ENCODE measurements around the gene SEPTIN14.
"Not testable (repeated sequence)": the region's sequence is repeated elsewhere in the genome, so short reads cannot be mapped to it uniquely, and the experiment has no call there.

The SEPTIN14 gene

DNA sequence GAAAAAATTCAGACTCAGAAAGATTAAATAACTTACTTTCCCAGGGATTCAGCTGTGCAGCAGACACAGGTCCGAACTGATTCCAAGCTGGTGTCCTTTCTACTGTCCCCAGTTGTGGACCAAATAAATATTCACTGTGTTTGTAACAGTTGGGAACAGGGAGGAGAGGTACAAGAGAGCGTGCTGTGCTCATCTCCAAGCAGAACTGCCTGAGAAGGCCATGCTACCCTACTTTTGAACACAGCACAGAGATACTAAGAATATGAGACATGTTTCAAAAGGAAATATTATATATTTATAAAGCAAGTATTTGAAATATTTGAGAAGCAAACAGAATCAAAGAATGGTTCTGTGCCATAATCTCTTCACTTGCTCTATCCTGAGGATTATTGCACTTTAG, at the start of gene SEPTIN14:
Gene SEPTIN14 (minus strand): TSS at position 101 of the 400 bp plus-strand sequence. CDS start 756 bp downstream, outside the sequence.
- DNase-seq: not testable (repeated sequence)

DNA sequence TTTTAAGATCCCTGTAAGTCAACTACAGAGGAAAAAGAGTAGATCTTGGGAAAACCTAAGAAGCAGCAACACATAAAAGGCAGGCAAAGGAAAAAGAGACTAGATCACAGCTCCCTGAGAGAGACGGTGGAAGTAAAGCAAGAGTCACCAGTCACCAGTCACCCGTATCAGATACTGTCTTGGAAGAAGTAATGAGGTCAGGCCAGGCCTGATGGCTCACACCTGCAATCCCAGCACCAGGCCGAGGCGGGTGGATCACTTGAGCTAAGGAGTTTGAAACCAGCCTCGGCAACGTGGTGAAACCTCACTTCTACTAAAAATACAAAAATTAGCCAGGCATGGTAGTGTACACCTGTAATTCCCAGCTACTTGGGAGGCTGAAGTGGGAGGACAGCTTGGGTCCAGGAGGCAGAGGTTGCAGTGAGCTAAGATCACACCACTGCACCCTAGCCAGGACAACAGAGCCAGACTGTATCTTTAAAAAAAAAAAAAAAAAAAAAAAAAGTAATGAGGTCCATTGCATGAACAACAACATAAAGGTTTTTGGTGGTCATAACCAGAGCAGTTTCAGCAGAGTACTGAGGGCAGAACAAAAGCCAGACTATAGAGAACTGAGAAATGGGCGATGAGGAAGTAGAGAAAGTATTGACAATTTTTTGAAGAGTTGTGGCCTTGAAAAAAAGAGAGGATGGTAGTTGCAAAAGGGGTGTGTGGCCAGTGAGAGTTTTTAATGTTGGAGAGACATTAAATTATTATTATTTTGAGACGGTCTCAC, 41.6 kb upstream of the SEPTIN14 start:
- DNase-seq: no peak

DNA sequence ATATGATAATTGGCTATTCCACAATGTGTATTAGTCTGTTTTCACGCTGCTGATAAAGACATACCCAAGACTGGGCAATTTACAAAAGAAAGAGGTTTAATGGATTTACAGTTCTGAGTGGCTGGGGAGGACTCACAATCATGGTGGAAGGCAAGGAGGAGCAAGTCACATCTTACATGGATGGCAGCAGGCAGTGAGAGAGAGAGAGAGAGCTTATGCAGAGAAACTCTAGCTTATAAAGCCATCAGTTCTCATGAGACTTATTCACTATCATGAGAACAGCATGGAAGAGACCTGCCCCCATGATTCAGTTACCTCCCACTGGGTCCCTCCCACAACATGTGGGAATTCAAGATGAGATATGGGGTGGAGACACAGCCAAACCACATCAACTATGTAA, 38.5 kb upstream of the SEPTIN14 start:
- DNase-seq: not testable (repeated sequence)

DNA sequence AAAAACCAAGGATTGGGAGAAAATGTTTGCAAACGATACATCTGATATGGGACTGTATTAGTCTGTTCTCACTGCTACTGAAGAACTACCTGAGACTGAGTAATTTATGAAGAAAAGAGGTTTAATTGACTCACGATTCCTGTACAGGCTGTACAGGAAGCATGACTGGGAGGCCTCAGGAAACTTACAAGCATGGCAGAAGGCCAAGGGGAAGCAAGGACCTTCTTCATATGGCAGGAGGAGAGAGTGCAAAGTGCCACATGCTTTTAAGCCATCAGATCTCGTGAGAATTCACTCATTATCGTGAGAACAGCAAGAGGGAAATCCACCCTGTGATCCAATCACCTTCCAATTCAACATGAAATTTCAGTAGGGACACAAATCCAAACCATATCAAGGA, 35.7 kb upstream of the SEPTIN14 start:
- no peak for DNase-seq

DNA sequence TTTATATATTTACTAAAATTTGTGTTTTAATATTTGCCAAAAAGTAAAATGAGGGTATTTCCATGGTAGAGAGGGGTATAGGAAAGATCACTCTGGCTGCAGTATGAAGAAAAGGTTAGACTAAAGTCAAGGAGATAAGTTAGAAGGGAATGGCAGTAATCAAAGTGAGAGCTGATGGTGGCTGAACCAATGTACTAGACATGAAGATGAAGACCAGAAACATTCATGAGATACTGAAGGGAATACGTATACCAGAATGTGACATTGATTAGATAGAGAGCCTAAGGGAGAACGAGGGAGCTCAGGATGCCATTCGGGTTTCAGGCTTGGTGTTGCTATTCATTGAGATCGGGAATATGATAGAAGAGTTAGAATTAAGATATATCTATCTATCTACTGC, 32.5 kb upstream of the SEPTIN14 start:
- DNase-seq: no peak

DNA sequence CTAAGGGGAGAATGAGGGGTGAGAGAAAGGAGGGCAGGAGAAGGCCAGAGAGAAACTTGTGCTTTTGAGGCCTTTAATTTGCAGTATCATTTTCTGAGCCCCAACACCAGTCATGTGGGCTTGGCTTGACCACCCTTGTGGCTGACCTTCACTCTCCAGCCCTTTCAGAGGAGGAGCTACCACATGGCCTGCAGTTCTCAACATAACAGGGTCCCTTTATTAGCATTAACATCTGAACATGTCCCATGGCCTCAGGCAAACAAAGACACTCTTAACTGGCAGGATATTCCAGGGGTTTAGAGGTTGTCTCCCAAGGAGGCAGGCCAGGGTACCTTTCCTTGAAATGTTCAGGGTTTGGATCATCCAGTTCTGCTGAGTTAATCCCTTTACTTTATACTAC, 31.4 kb upstream of the SEPTIN14 start:
- no peak for DNase-seq

DNA sequence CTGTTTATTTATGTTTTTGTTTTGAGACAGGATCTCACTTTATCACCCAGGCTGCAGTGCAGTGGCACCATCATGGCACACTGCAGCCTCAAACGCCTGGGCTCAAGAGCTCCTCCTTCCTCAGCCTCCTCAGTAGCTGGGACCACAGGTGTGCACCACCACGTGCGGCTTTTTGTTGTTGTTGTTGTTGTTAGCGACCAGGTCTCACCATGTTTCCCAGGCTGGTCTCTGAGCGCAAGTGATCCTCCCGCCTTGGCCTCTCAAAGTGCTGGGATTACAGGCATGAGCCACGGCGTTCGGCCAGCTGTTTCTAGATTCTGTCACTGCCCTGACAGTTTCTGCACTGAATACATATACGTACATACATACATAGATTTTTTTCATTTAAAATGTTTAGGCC, 25.8 kb upstream of the SEPTIN14 start:
- DNase-seq: not testable (repeated sequence)

DNA sequence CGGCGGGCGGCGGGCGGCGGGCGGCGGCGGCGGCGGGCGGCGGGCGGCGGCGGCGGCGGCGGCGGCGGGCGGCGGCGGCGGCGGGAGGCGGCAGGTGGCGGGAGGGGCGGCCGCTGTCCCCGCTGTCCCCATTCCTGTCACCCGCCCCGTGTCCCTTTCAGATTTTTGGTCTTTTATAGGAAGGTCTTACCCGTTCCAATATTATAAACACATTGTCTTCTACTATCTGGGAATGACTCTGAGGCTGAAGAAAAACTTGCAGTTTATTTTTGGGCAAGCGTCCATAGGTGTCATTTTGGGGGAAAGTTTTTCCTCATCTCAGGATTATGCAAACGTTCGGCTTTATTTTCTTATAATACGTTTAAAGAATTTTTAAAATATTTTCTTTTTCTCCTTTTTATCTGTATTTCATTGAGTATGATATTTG, 25.3 kb upstream of the SEPTIN14 start:
- no peak for DNase-seq

DNA sequence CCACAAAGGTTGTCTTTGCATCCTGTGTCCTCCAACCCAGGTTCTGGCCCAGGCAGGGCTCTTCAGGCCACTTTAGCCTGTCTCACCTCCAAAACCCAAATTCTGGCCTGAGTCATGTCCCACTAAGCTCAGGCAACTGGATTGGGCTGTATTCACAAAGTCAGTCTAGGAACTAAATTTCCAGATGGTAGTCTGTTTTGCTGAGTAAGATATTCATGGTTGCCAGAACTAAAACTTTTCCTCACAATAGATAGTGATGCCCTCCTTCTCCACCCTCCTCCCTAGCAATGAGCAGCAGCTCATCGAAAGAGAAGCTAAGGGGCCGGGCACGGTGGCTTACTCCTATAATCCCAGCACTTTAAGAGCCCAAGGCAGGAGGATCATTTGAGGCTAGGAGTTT, 21.8 kb upstream of the SEPTIN14 start:
- no peak for DNase-seq

DNA sequence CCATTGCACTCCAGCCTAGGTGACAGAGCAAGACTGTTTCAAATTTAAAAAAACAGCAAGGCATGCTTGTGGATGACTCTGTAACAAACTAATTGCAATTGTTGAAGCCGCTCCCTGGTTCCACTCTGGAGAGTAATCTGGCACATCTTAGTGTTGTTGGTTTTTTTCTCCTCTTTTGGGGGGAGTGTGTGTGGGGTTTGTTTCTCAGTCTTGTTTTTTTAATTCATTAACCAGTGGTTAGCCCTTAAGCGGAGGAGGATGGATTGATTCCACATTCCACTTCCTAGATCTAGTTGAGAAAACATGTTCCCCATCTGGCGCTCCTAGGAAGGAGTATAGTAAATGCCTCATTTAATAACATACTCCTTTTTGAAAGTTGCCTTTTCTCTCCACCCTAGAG, 16.1 kb upstream of the SEPTIN14 start:
- DNase-seq: no peak

DNA sequence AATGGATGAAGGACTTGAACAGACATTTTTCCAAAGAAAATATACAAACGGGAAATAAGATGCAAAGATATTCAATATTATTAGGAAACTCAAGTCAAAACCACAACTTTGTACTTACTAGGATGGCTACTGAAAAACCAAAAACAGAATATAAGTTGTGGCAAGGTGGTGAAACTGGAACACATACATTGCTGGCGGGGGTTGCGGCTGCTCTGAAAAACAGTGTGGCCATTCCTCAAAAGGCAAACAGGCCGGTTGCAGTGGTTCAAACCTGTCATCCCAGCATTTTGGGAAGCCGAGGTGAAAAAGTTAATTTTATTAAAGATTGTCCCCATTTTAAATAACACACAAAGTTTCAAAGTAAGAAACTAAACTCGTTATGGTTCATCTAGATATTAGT, 14.8 kb upstream of the SEPTIN14 start:
- no peak for DNase-seq

DNA sequence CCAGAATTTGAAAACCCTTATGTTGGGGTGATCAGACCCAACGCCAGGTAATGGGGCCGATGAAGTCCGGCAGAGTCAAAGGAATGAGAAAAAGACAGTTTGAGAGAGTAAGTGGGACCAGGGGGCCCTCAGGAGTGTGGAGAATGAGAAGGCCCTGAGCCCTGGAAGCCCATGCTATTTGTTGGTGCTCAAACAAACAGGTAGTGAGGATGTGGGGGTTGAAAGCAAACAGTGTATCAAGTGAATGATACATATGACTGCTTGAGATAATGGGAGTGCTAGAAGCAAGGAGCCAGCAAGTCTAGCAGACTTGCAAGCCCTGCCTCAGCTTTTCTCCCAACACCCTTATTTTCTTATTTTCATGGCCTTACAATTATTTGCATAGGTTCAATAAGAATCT, 11.2 kb upstream of the SEPTIN14 start:
- DNase-seq: no peak

DNA sequence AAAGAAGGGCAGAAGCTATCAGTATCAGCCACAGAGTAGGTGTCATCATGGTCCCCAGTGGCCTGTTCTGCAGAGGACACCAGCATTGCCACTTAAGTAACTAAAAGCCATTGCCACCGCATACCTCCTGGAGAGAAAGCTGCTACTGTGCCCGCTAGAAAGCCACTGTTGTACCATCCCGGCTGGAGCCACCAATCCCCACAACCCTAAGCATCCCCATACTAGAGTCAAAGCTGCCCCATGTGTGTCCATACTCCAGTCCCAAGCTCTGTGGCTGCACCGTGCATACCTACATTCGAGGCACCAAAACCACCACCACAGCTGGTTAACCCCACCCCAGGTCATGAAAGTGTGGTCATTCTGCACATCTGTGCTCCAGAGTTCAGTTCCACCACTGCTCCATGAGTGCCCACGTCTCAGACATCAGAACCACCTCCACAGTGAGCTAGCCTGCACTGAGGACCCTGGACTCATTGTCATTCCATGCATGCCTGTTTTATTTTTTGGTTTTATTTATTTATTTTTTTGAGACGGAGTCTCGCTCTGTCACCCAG, 9.5 kb upstream of the SEPTIN14 start:
- DNase-seq: no peak

DNA sequence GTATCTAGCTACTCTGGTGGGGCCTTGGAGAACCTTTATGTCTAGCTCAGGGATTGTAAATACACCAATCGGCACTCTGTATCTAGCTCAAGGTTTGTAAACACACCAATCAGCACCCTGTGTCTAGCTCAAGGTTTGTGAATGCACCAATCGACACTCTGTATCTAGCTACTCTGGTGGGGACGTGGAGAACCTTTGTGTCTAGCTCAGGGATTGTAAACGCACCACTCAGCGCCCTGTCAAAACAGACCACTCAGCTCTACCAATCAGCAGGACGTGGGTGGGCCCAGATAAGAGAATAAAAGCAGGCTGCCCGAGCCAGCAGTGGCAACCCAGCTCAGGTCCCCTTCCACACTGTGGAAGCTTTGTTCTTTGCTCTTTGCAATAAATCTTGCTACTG, 6.4 kb upstream of the SEPTIN14 start:
- not testable (repeated sequence) for DNase-seq

DNA sequence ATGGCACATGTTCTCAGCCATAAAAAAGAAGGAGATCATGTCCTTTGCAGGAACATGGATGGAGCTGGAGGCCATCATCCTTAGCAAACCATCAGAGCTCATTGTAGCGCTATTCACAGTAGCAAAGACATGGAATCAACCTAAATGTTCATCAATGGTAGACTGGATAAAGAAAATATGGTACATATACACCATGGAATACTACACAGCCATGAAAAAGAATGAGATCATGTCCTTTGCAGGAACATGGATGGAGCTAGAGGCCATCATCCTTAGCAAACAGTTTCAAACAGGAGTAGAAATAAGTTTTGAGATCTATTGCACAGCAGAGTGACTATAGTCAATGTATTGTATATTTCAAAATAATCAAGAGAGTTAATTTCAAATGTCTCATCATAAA, 17.4 kb downstream of the SEPTIN14 start:
- not testable (repeated sequence) for DNase-seq

DNA sequence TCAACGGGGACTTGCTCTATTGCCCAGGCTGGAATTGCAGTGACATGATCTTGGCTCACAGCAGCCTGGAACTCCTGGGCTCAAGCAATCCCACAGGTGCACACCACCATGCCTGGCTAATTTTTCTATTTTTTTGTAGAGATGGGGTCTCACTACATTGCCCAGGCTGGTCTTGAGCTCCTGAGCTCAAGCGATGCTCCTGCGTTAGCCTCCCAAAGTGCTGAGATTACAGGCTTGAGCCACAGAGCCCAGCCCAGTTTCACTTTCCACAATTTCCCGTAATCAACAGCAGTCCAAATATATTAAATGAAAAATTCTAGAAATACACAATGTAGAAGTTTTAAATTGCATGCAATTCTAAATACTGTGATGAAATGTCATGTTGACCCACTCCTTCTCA, 24.0 kb downstream of the SEPTIN14 start:
- DNase-seq: no peak

DNA sequence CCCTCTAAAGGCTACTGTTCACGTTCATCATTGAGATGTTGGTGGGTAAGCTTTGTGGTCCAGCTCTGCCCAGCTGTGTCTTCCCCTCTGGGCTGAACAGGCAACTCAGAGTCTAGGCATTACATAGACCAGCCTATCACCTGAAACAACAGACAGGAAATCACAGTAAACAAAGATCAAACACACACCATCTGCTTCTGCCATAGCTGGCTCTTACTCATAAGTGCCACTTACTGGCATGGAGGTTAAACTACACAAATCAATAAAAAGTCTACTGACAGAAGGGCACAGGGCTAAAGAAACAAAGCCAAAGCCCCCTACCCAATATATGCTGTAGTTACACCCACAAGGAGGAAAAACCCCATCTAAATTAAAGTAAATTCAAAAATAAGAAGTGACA, 35.0 kb downstream of the SEPTIN14 start:
- no peak for DNase-seq

DNA sequence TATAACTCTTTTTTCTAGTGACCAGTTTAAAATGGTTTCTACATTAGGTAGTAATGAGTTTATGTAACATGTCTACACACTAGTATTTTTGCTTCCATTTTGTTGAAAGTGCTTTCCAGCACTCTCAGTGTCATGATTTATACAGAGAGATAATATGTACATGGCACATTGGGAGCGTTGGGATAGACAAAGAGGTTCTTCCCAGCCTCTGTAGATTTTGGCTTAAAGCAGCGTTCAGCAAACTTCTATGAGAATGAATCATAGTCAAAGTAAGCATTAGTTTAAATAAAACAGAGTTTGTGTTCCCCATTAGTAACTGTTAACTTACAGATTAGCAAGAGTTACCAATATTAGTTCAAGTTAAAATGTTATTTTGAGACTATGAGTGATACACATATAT, 43.9 kb downstream of the SEPTIN14 start:
- DNase-seq: no peak

DNA sequence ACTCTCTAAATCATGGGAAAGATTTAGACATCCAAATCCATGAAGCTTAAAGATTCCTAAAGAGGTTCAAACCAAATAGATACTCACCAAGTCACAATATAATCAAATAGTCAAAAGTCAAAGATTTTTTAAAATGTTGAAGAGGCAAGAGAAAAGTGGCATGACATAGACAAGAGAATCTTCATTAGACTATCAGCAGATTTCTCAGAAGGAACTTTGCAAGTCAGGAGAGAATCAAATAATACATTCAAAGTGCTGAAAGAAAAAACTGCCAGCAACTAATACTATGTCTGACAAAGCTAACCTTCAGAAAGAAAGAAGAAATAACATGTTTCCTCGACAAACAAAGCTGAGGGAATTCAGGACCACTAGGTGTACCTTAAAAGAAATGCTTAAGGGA, 65.3 kb downstream of the SEPTIN14 start:
- DNase-seq: not testable (repeated sequence)

DNA sequence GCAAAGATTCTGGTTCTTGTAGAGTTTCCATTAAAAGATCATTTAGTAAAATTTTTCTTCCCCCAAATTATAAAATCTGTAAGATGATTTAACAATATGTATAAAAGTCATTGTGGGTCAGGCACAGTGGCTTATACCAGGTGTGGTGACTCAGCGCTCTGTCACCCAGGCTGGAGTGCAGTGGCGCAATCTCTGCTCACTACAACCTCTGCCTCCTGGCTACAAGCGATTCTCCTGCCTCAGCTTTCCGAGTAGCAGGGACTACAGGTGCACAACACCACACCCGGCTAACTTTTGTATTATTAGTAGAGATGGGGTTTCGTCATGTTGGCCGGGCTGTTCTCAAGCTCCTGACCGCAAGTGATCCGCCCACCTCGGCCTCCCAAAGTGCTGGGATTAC, 68.0 kb downstream of the SEPTIN14 start:
- no peak for DNase-seq

DNA sequence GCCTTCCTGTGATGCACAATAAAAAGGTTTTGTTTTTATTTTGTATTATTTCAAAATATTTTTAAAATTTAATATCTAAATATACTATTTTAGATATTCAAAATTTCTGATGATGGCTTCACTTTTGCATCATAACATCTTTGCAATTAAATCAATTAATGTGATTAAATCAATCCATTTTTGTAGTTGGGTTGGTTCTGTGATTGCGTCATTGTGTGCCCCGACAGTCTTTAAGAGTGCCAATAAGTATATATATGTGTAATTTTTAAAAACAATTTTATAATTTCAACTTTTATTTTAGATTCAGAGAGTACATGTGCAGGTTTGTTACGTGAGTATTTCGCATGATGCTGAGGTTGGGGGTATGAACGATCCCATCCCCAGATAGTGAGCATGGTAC, 70.5 kb downstream of the SEPTIN14 start:
- DNase-seq: no peak

DNA sequence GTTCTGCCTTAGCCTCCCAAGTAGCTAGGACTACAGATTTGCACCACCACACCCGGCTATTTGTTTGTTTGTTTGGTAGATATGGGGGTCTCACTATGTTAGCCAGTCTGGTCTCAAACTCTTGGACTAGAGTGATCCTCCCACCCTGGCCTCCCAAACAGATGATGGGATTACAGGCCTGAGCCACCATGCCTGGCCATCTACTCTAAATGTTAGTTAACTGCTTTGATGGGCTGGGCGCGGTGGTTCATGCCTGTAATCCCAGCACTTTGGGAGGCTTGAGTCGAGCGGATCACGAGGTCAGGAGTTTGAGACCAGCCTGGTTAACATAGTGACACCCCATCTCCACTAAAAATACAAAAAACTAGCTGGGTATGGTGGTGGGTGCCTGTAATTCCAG, 74.8 kb downstream of the SEPTIN14 start:
- no peak for DNase-seq

DNA sequence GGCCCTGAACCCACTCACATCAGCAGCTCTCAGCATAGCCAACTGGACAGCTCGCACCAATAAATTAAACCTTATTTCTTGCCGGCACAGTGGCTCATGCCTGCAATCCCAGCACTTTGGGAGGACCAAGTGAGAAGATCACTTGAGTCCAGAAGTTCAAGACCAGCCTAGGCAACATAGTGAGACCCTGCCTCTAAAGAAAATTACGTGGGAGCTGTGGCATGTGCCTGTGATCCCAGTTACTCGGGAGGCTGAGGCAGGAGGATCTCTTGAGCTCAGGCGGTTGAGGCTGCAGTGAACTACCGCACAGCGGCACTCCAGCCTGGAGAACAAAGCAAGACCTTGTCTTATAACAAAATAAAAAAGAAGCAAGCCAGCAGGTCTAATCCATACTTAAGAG, 75.7 kb downstream of the SEPTIN14 start:
- DNase-seq: no peak

DNA sequence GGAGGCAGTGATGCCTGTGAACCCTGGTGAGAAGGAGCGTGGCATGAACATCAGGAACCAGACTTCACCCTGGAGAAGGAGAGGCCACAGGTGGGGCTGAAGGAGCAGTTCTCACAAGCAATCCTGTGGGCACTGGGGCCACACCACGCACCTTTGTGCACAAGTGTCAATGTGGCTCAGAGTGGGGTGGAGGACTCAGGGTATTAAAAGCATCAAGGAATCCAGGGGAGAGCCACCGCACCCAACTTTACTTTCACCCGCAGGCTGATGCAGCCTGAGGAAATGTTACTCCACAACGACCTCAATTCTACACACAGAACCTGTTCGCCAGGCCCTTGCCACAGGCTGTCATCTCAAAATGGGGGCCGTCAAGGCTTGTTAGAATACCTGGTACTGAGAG, 77.1 kb downstream of the SEPTIN14 start:
- not testable (repeated sequence) for DNase-seq

DNA sequence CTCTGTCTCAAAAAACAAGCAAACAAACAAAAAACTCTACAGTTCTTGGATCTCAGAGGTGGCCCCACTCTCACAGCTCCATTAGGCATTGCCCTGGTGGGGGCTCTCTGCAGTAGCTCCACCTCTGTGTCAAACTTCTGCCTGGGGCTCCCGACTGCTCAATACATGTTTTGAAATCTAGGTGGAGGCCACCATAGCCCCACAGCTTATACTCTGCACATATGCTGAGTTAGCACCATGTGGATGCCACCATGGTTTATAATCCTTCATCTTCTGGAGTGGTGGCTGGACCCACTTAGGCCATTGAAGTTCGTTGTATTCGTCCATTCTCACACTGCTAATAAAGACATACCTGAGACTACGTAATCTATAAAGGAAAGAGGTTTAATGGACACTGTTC, 78.4 kb downstream of the SEPTIN14 start:
- no peak for DNase-seq

Measured in left hindlimb (tissue), 1 donor.